ENCODE results near the gene KIF19.

DNA sequence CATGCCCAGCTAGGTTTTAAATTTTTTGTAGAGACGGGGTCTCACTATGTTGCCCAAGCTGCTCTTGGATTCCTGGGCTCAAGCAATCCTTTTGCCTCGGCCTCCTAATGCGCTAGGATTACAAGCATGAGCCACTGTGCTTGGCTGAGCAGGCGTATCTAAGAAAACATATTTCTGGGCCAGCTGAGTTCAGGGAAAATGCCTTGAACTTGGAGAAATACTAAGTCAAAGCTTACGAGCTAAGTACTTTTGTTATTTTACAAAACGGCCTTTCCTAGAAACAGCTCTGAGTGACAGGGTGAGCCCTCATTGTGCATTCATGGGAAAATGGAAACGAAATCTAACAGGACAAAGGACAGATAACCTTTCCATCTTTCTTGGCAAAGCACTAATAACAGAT is 27.2 kb upstream of the KIF19 start:
- TF ChIP-seq, protein P1, sequence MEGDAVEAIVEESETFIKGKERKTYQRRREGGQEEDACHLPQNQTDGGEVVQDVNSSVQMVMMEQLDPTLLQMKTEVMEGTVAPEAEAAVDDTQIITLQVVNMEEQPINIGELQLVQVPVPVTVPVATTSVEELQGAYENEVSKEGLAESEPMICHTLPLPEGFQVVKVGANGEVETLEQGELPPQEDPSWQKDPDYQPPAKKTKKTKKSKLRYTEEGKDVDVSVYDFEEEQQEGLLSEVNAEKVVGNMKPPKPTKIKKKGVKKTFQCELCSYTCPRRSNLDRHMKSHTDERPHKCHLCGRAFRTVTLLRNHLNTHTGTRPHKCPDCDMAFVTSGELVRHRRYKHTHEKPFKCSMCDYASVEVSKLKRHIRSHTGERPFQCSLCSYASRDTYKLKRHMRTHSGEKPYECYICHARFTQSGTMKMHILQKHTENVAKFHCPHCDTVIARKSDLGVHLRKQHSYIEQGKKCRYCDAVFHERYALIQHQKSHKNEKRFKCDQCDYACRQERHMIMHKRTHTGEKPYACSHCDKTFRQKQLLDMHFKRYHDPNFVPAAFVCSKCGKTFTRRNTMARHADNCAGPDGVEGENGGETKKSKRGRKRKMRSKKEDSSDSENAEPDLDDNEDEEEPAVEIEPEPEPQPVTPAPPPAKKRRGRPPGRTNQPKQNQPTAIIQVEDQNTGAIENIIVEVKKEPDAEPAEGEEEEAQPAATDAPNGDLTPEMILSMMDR (IDR thresholded peaks at IDR 0.05) = no peak
- no peak for TF ChIP-seq EZH2 (IDR thresholded peaks at IDR 0.05; ENCODE audit: borderline replicate concordance, insufficient read depth, low read depth, low read length, poor library complexity, severe bottlenecking)

Data from B cell (primary cell).